H1 (cell line): ENCODE data around the gene MAP6.

Experiments
- CEBPB ChIP-seq: IDR thresholded peaks from 2 replicates; pipeline ENCODE4 v1.6.1; 2012; ENCODE audit warnings: low read depth, low read length
- CHD7 ChIP-seq: fragments of 300-600 bp; sonication (generic); IDR thresholded peaks from 2 replicates; pipeline ENCODE4 v1.7.1; 2012; ENCODE audit warnings: low read length, moderate library complexity, mild to moderate bottlenecking, inconsistent platforms; ENCODE audit not compliant: insufficient replicate concordance
- CREB1 ChIP-seq: IDR thresholded peaks from 2 replicates; pipeline ENCODE4 v1.6.1; 2012; ENCODE audit warnings: inconsistent platforms
- CTCF ChIP-seq, 3 experiments: IDR thresholded peaks; 1 replicate in 2 of 3; 2 replicates in 1 of 3; pipeline versions ENCODE4 v1.5.1 to v1.6.1; 2011; ENCODE audit warnings: low read length in 3 of 3, mild to moderate bottlenecking in 3 of 3, inconsistent platforms in 2 of 3, low read depth in 1 of 3, moderate library complexity in 1 of 3; ENCODE audit not compliant: insufficient read depth in 1 of 3; ENCODE audit errors: control extremely low read depth in 1 of 3
- EZH2 ChIP-seq: fragments of 200-600 bp; sonication (generic); IDR thresholded peaks from 2 replicates; pipeline ENCODE4 v1.7.1; 2012; ENCODE audit warnings: low read depth, mild to moderate bottlenecking, moderate library complexity, low read length, inconsistent platforms; ENCODE audit not compliant: severe bottlenecking
- JUN ChIP-seq: IDR thresholded peaks from 2 replicates; pipeline ENCODE4 v1.6.1; 2011; ENCODE audit warnings: low read depth, mild to moderate bottlenecking, improper control_type of control experiment, low read length
- KDM1A ChIP-seq: fragments of 200-600, 300-600 bp; sonication (generic); IDR thresholded peaks from 2 replicates; pipeline ENCODE4 v1.7.1; 2016; ENCODE audit warnings: mild to moderate bottlenecking, low read length, borderline replicate concordance
- MAFK ChIP-seq: IDR thresholded peaks from 2 replicates; pipeline ENCODE4 v1.6.1; 2012; ENCODE audit warnings: low read depth, mild to moderate bottlenecking, improper control_type of control experiment, low read length
- NRF1 ChIP-seq: IDR thresholded peaks from 2 replicates; pipeline ENCODE4 v1.6.1; 2011; ENCODE audit warnings: mild to moderate bottlenecking, low read depth, low read length, improper control_type of control experiment
- PHF8 ChIP-seq: fragments of 200-600 bp; sonication (generic); conservative IDR thresholded peaks from 2 replicates; pipeline ENCODE4 v1.7.1; 2012; ENCODE audit warnings: low read depth, mild to moderate bottlenecking, inconsistent platforms, low read length, moderate library complexity
- POLR2A ChIP-seq, 2 experiments: IDR thresholded peaks; 1 replicate in 1 of 2; 2 replicates in 1 of 2; pipeline ENCODE4 v1.6.1; 2011; ENCODE audit warnings: low read depth in 2 of 2, low read length in 2 of 2, mild to moderate bottlenecking in 2 of 2; ENCODE audit errors: control extremely low read depth in 1 of 2
- SP1 ChIP-seq: IDR thresholded peaks from 2 replicates; pipeline ENCODE4 v1.6.1; 2011; ENCODE audit warnings: low read depth, low read length
- TF ChIP-seq, protein P1 (sequence below): IDR thresholded peaks from 2 replicates; pipeline ENCODE4 v1.6.1; 2012; ENCODE audit warnings: inconsistent platforms

DNA sequence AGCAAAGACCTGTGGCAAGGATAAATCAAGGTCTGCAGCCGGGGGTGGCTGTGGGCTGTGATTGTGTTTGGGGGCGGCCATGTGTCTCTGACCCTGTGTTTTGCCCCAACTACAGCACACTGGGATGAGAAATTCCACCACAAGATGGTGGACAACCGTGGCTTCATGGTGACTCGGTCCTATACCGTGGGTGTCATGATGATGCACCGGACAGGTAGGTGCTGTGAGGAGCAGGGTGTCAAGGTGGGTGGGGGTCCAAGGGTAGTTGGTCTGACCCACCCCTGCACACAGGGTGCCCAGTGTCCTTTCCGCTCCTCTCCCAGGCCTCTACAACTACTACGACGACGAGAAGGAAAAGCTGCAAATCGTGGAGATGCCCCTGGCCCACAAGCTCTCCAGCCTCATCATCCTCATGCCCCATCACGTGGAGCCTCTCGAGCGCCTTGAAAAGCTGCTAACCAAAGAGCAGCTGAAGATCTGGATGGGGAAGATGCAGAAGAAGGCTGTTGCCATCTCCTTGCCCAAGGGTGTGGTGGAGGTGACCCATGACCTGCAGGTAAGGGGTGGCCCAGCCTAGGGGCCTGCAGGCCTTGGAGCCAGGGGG, 100.1 kb downstream of the MAP6 start:
- TF ChIP-seq KDM1A (no peak), CREB1 (no peak), CHD7 (no peak), EZH2 (no peak), SP1 (no peak), POLR2A (IDR thresholded peaks at IDR 0.05; ENCODE audit: control extremely low read depth in 1 of 2, low read depth in 2 of 2, low read length in 2 of 2) (no peak), CTCF (IDR thresholded peaks at IDR 0.05; ENCODE audit: control extremely low read depth in 1 of 3, insufficient read depth in 1 of 3, low read depth in 1 of 3, low read length in 3 of 3) (no peak), JUN (no peak), NRF1 (no peak), MAFK (no peak), PHF8 (no peak), CEBPB (no peak)
- TF ChIP-seq, protein P1, sequence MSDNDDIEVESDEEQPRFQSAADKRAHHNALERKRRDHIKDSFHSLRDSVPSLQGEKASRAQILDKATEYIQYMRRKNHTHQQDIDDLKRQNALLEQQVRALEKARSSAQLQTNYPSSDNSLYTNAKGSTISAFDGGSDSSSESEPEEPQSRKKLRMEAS: no peak
